GM21423 (cell line): Measurements from ENCODE around the gene PCDHGA2.
A peak's percentile ranks its signal among the peaks of the same experiment; 100 is the strongest.
"Not testable (repeated sequence)": the region's sequence is repeated elsewhere in the genome, so short reads cannot be mapped to it uniquely, and the experiment has no call there.

Experiments used
- ATAC-seq: cut with Tn5 transposase; IDR thresholded peaks from one replicate; pipeline ENCODE4 v1.9.1; 2021; ENCODE audit warnings: mild to moderate bottlenecking, moderate library complexity; ENCODE audit not compliant: unreplicated experiment

PCDHGA2 gene

DNA sequence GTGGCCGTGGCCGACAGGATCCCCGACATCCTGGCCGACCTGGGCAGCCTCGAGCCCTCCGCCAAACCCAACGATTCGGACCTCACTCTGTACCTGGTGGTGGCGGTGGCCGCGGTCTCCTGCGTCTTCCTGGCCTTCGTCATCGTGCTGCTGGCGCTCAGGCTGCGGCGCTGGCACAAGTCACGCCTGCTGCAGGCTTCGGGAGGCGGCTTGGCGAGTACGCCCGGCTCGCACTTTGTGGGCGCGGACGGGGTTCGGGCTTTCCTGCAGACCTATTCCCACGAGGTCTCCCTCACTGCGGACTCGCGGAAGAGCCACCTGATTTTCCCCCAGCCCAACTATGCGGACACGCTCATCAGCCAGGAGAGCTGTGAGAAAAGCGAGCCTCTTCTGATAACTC is 7.5 kb downstream of the PCDHGA2 start:
- ATAC-seq: not testable (repeated sequence)

DNA sequence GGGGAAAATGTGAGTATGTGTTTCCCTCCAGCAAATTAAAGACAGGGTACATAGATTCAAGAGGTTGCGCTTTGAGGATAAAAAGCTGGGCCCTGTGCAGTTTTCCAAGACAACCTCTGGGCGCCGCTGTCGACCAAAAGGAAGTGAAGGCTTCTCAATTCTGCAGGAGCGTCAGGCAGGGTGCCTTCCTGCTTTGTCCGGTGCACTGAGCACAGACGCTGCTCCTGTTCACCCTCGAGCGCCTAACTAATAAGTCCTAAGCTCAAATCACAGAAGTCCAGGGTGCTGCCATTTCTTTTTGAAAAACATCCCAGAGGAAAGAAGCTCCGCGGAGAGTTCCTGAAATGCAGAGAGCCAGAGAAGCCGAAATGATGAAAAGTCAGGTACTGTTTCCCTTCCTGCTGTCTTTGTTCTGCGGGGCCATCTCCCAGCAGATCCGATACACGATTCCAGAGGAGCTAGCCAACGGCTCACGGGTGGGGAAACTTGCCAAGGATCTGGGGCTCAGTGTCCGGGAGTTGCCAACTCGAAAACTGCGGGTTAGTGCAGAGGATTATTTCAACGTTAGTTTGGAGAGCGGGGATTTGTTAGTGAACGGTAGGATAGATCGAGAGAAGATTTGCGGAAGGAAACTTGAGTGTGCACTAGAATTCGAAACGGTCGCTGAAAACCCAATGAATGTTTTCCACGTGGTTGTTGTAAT is 11.5 kb downstream of the PCDHGA2 start, which contains the start of gene PCDHGB1:
PCDHGB1 (plus strand) TSS at position 183 of the 703 bp plus-strand sequence; CDS start at position 345, 162 bp downstream.
- peak; percentile 53 for ATAC-seq

DNA sequence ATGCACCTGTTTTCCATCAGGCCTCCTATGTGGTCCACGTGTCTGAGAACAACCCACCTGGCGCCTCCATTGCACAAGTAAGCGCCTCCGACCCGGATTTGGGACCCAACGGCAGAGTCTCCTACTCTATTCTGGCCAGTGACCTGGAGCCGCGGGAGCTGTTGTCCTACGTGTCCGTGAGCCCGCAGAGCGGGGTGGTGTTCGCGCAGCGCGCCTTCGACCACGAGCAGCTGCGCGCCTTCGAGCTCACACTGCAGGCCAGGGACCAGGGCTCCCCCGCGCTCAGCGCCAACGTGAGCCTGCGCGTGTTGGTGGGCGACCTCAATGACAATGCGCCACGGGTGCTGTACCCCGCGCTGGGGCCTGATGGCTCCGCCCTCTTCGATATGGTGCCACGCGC is 13.0 kb downstream of the PCDHGA2 start:
- ATAC-seq: no peak

DNA sequence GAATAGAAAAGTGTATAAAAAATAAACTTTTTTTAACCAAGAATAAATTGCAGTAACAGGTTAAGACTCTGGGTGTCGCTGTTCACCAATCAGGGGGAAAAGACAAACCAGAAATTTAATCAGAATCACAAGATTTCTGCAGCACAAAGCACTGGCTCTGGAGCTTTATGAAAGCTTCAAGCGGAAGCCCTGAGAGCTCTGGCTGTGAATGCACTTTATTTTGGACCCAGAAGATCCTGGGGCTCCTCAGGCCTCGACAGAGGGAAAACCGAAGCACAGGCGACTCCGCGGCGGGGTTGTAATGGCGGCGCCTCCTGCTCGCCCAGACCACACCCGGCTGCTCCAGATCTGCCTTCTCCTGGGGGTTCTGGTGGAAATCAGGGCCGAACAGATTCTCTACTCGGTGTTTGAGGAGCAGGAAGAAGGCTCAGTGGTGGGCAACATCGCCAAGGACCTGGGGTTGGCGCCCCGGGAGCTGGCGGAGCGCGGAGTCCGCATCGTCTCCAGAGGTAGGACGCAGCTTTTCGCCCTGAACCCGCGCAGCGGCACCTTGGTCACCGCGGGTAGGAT is 16.4 kb downstream of the PCDHGA2 start, which contains the start of gene PCDHGA4:
PCDHGA4 (plus strand) TSS at position 122 of the 570 bp plus-strand sequence; CDS start at position 209, 87 bp downstream.
- no peak for ATAC-seq

DNA sequence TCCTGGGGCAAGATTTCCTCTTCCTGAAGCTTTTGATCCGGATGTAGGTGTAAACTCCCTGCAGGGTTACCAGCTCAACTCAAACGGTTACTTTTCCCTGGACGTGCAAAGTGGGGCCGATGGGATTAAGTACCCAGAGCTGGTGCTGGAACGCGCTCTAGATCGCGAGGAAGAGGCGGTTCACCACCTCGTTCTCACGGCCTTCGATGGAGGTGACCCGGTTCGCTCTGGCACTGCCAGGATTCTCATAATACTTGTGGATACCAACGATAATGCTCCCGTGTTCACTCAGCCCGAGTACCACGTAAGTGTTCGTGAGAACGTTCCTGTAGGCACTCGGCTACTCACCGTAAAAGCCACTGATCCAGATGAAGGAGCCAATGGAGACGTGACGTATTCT is 17.1 kb downstream of the PCDHGA2 start:
- no peak for ATAC-seq

DNA sequence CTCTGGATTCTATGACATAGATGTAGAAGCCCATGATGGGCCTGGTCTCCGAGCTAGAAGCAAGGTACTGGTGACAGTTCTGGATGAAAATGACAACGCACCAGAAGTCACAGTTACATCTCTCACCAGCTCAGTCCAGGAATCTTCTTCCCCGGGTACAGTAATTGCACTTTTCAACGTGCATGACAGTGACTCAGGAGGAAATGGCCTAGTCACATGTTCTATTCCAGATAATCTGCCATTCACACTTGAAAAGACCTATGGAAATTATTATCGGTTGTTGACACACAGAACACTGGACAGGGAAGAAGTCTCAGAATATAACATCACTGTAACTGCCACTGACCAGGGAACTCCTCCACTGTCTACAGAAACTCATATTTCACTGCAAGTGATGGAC is 17.6 kb downstream of the PCDHGA2 start:
- no peak for ATAC-seq

DNA sequence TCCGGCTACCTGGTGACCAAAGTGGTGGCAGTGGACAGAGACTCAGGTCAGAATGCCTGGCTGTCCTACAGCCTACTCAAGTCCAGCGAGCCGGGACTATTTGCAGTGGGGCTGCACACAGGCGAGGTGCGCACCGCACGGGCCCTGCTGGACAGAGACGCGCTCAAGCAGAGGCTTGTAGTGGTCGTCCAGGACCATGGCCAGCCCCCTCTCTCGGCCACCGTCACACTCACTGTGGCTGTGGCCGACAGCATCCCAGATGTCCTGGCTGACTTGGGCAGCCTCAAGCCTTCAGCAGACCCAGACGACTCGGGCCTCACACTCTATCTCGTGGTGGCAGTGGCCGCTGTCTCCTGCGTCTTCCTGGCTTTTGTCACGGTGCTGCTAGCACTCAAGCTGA is 18.4 kb downstream of the PCDHGA2 start:
- no peak for ATAC-seq

DNA sequence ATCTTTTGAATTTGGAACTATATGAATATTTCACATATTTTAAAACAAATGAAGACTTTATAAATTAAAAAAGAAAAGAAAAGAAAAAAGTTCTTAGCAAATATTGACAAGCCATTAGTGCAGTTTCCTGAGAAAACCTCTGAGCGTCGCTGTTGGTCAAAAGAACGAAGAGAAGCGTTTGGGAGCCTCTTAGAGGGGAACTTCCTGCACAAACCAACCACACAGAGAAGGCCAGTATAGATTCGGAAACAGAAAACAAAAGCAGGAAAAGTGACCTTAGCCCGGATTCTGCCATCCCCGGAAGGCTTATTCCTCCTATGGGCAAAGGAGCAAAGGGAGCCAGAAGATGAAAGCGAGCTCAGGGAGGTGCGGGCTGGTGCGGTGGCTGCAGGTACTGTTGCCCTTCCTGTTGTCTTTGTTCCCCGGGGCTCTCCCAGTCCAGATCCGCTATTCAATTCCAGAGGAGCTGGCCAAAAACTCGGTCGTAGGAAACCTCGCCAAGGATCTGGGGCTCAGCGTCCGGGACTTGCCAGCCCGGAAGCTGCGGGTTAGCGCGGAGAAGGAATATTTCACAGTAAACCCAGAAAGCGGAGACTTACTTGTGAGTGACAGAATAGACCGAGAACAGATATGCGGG is 21.3 kb downstream of the PCDHGA2 start, which contains the start of gene PCDHGB2:
PCDHGB2 (plus strand) TSS at position 205 of the 637 bp plus-strand sequence; CDS start at position 347, 142 bp downstream.
- peak; percentile 63 for ATAC-seq

DNA sequence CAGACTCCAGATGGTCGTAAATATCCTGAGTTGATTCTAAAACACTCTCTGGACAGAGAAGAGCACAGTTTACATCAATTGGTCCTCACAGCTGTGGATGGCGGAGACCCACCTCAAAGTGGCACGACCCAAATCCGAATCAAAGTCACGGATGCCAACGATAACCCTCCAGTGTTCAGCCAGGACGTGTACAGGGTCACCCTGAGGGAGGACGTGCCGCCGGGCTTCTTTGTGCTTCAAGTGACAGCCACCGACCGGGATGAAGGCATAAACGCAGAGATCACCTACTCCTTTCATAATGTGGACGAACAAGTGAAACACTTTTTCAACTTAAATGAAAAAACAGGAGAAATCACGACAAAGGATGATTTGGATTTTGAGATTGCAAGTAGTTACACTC is 22.1 kb downstream of the PCDHGA2 start:
- ATAC-seq: no peak

DNA sequence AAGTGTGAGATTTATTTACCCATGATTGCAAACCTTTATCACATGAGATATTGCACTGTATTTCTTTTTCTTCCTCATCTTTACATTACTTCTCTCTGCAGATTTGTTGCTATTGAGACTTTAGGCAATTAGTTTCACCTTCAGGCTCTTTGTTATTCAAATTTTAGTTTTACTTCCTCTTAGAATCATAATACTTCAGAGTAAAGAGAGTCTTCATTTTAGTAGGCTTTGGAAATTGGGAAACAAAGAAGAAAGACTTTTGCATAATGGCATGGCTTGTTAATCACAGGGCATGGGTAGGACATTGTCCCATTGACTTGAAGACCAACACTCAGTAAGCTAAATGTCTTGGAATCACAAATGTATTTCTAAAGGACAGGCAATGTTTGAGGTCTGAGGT is 24.2 kb downstream of the PCDHGA2 start:
- no peak for ATAC-seq

DNA sequence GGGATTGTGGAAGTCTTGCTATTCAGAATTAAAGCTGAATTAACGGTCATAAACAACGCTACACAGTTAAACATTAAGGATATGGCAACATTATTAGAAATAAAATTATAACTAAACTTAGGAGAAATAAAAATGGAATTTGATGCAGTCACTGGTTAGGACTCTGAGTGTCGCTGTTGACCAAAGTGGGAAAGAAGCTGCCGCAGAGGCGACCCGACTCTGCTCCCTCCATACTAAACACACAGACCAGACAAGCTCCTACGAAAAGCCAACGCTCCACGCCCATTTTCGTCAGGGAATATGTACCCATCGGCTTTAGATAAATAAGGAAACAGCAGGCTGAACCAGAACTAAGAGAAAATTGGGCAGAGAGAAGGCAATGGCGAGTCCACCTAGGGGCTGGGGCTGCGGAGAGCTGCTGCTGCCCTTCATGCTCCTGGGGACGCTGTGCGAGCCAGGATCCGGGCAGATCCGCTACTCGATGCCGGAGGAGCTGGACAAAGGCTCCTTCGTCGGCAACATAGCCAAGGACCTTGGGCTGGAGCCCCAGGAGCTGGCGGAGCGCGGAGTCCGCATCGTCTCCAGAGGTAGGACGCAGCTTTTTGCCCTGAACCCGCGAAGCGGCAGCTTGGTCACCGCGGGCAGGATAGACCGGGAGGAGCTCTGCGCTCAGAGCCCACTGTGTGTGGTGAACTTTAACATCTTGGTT is 25.5 kb downstream of the PCDHGA2 start, which contains the start of gene PCDHGA5:
PCDHGA5 (plus strand) TSS at position 211 of the 709 bp plus-strand sequence; CDS start at position 380, 169 bp downstream.
- ATAC-seq: no peak

DNA sequence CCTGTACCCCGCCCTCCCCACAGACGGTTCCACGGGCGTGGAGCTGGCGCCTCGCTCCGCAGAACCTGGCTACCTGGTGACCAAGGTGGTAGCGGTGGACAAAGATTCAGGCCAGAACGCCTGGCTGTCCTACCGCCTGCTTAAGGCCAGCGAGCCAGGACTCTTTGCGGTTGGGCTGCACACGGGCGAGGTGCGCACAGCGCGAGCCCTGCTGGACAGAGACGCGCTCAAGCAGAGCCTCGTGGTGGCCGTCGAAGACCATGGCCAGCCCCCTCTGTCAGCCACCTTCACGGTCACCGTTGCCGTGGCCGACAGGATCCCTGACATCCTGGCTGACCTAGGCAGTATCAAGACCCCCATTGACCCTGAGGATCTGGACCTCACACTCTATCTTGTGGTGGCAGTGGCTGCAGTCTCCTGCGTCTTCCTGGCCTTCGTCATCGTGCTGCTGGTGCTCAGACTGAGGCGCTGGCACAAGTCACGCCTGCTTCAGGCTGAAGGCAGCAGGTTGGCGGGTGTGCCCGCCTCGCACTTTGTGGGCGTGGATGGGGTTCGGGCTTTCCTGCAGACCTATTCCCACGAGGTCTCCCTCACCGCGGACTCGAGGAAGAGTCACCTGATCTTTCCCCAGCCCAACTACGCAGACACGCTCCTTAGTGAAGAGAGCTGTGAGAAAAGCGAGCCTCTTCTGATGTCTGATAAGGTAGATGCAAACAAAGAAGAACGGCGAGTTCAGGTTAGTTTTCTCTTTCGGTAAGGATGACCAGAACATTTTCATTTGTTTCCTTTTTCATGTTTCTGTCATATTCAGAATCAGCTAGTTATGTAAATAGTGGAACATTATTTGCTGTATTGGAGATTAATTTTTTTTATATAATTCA is 27.7 kb downstream of the PCDHGA2 start:
- ATAC-seq: no peak

DNA sequence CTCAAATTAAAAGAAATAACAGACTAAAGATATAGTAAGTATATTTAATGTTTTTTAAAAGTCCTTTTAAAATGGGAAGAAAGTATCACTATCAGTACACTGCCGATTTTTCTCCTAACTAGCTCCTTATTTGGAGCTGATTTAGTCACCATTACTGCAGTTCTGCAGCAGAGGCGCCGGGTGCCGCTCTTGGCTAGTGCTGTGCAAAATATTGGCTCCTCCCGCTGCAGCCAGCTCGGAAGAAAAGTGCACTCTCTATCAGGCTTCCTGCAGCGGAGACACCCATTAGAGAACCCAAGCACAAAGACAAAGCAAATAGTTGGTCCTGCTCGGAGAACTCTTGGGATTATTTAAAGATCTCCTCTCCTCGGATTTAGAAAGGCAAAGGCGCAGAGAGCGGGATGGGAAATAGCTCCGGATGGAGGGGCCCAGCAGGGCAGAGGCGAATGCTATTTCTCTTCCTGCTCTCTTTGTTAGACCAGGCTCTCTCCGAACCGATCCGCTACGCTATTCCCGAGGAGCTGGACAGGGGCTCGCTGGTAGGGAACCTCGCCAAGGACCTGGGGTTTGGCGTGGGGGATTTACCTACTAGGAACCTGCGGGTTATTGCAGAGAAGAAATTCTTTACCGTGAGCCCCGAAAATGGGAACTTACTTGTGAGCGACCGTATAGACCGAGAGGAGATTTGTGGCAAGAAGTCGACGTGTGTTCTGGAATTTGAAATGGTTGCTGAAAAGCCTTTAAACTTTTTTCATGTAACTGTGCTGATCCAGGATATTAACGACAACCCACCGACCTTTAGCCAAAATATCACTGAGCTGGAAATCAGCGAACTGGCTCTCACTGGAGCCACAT is 31.7 kb downstream of the PCDHGA2 start, which contains the start of gene PCDHGB3:
PCDHGB3 (plus strand) TSS at position 249 of the 855 bp plus-strand sequence; CDS start at position 402, 153 bp downstream.
- peak; percentile 94 for ATAC-seq

DNA sequence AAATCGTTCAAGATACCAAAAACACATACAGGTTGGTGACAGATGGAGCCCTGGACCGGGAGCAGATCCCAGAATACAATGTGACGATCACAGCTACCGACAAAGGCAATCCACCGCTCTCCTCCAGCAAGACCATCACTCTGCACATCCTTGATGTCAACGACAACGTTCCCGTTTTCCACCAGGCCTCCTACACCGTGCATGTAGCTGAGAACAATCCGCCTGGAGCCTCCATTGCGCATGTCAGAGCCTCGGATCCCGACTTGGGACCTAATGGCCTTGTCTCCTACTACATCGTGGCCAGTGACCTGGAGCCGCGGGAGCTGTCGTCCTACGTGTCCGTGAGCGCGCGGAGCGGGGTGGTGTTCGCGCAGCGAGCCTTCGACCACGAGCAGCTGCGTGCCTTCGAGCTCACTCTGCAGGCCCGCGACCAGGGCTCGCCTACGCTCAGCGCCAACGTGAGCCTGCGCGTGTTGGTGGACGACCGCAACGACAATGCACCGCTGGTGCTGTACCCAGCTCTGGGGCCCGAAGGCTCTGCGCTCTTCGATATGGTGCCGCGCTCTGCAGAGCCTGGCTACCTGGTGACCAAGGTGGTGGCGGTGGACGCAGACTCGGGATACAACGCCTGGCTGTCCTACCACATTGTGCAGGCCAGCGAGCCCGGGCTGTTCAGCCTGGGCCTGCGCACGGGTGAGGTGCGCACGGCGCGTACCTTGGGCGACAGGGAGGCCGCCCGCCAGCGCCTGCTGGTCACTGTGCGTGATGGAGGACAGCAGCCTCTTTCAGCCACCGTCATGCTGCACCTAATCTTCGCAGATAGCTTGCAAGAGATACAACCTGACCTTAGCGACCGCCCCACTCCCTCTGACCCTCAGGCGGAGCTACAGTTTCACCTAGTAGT is 33.3 kb downstream of the PCDHGA2 start:
- no peak for ATAC-seq

DNA sequence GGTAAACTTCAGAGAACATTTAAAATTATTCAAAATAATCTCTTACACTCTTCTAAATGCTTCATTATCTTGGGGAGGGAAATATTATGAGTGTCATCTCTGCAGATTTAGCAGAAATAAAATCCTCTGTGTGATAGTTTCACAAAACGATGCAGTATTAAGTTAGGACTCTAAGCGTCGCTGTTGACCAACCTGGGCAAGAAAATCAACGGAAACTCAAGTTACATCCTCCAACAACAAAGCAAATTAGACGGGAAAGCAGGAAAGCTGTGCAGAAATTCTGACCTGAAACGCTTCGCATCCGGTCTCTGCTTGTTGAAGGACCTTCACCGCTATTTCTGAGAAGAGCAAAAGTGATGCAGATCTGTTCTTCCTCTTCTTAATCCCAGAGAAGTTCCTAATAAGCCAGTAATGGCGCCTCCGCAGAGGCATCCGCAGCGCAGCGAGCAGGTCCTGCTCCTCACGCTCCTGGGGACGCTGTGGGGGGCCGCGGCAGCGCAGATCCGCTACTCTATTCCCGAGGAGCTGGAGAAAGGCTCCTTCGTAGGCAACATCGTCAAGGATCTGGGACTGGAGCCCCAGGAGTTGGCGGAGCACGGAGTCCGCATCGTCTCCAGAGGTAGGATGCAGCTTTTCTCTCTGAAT is 35.2 kb downstream of the PCDHGA2 start, which contains the start of gene PCDHGA6:
PCDHGA6 (plus strand) TSS at position 219 of the 645 bp plus-strand sequence; CDS start at position 412, 193 bp downstream.
- no peak for ATAC-seq

DNA sequence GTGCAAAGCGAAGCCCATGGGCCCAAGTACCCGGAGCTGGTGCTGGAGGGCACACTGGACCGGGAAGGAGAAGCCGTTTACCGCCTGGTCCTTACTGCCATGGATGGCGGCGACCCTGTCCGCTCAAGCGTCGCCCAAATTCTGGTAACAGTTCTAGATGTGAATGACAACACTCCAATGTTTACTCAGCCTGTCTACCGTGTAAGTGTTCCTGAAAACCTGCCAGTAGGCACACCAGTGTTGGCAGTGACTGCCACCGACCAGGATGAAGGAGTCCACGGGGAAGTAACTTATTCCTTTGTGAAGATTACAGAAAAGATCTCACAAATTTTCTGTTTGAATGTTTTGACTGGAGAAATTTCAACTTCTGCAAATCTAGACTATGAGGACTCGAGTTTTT is 36.1 kb downstream of the PCDHGA2 start:
- no peak for ATAC-seq

DNA sequence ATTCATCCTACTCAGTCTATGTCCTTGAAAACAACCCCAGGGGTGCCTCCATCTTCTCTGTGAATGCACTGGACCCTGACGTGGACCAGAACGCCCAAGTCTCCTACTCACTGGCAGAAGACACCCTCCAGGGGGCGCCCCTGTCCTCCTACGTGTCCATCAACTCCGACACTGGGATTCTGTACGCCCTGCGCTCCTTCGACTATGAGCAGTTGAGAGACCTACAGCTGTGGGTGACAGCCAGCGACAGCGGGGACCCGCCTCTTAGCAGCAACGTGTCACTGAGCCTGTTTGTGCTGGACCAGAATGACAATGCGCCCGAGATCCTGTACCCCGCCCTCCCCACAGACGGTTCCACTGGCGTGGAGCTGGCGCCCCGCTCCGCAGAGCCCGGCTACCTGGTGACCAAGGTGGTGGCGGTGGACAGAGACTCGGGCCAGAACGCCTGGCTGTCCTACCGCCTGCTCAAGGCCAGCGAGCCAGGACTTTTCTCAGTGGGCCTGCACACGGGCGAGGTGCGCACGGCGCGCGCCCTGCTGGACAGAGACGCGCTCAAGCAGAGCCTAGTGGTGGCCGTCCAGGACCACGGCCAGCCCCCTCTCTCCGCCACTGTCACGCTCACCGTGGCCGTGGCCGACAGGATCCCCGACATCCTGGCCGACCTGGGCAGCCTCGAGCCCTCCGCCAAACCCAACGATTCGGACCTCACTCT is 37.0 kb downstream of the PCDHGA2 start:
- ATAC-seq: not testable (repeated sequence)
